Stimulated activated CD8-positive, alpha-beta memory T cell treated with anti-CD3 and anti-CD28 coated beads, Interleukin-2, amount 100 ng/mL, for 1 hour (primary cell): ENCODE measurements around the gene RBM17.
"Not testable (repeated sequence)": the region's sequence is repeated elsewhere in the genome, so short reads cannot be mapped to it uniquely, and the experiment has no call there.

Experiments
- DNase-seq, 2 donors: peaks; one replicate each; pipeline ENCODE4 v3.0.0-alpha.2; 2020; ENCODE audit warnings: low read depth in 2 of 2

RBM17 gene

GRCh38 chr10:6079044-6079443, 9.8 kb upstream of the RBM17 start:
- DNase-seq = no peak

GRCh38 chr10:6080417-6080973, 8.3 kb upstream of the RBM17 start:
- DNase-seq = no peak

- DNase-seq = no peak
Measured at GRCh38 chr10:6082496-6083395, 6.1 kb upstream of the RBM17 start.

GRCh38 chr10:6083523-6084475, 5.0 kb upstream of the RBM17 start:
- no peak for DNase-seq

- peak; percentile 63 to 81 for DNase-seq
Measured at GRCh38 chr10:6086375-6087233, 2.2 kb upstream of the RBM17 start.

GRCh38 chr10:6089334-6090219, 743 bp downstream of the RBM17 start:
- DNase-seq = no peak

GRCh38 chr10:6091630-6092029, 2.8 kb downstream of the RBM17 start:
- no peak for DNase-seq

- DNase-seq = no peak
Measured at GRCh38 chr10:6092731-6093130, 3.9 kb downstream of the RBM17 start.

- DNase-seq = no peak
Measured at GRCh38 chr10:6095810-6096570, 7.2 kb downstream of the RBM17 start.

- DNase-seq = no peak
Measured at GRCh38 chr10:6097063-6097462, 8.2 kb downstream of the RBM17 start.

- DNase-seq = no peak
Measured at GRCh38 chr10:6098156-6098555, 9.3 kb downstream of the RBM17 start.

- no peak for DNase-seq
Measured at GRCh38 chr10:6100370-6100769, 11.5 kb downstream of the RBM17 start.

GRCh38 chr10:6101181-6101580, 12.3 kb downstream of the RBM17 start:
- DNase-seq = no peak

GRCh38 chr10:6102128-6102527, 13.3 kb downstream of the RBM17 start:
- no peak for DNase-seq

- no peak for DNase-seq
Measured at GRCh38 chr10:6103591-6103990, 14.8 kb downstream of the RBM17 start.

GRCh38 chr10:6107616-6108015, 18.8 kb downstream of the RBM17 start:
- not testable (repeated sequence) for DNase-seq

GRCh38 chr10:6108072-6108471, 19.2 kb downstream of the RBM17 start:
- no peak for DNase-seq

- no peak for DNase-seq
Measured at GRCh38 chr10:6108631-6109443, 20.0 kb downstream of the RBM17 start.

- no peak for DNase-seq
Measured at GRCh38 chr10:6109444-6109775, 20.6 kb downstream of the RBM17 start.
